Fibroblast of mammary gland (primary cell): ENCODE results near the gene LRPAP1.

Experiments used
- DNase-seq: peaks from one replicate; pipeline ENCODE4 v3.0.0-alpha.2; 2010; ENCODE audit warnings: low read depth
- H3K4me3 ChIP-seq: 2 replicates; pipeline ENCODE4 v1.5.1; 2011; ENCODE audit warnings: low read depth, mild to moderate bottlenecking, low read length, moderate library complexity; ENCODE audit not compliant: control insufficient read depth
- TF ChIP-seq, protein P1 (sequence below): conservative IDR thresholded peaks from 2 replicates; pipeline ENCODE4 v1.5.1; 2011; ENCODE audit warnings: low read depth, low read length, inconsistent platforms; ENCODE audit not compliant: control insufficient read depth, insufficient read depth

Gene LRPAP1

DNA sequence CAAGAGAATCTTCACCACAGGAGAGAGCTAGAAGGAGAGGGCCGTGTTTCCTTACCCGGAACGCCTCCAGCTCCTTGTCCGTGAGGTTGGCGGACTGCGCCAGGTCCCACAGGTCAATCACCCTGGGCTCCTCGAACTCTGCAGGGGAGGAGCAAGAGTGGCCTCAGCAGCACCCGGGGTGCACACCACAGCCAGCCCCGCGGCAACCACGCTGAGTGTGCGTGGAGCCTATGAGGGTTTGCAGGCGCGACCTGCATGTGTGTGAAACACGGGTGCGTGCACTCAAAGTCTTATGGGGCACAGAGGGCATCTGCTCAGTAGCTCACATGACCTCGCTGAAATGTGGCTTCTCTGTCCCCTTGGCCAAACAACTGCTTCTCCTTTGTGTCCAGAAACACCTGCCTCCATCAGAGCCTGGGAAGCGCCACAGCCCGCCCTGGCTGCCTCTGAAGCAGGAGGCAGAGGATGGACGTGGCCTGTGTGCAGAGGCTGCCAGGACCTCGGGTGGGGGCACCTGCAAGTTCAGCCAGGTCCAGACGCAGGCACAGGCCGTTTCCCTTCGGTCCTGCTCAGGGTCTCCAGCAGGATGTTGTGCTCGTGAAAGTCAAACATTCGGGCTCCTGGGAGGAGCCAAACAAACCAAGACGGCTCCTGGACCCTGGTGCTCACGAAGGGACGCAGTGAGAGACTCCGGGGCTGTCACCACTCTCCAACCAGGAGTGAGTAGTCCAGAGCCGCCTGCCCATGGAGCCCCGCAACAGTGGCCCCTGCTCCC is 16.0 kb downstream of the LRPAP1 start:
- TF ChIP-seq, protein P1, sequence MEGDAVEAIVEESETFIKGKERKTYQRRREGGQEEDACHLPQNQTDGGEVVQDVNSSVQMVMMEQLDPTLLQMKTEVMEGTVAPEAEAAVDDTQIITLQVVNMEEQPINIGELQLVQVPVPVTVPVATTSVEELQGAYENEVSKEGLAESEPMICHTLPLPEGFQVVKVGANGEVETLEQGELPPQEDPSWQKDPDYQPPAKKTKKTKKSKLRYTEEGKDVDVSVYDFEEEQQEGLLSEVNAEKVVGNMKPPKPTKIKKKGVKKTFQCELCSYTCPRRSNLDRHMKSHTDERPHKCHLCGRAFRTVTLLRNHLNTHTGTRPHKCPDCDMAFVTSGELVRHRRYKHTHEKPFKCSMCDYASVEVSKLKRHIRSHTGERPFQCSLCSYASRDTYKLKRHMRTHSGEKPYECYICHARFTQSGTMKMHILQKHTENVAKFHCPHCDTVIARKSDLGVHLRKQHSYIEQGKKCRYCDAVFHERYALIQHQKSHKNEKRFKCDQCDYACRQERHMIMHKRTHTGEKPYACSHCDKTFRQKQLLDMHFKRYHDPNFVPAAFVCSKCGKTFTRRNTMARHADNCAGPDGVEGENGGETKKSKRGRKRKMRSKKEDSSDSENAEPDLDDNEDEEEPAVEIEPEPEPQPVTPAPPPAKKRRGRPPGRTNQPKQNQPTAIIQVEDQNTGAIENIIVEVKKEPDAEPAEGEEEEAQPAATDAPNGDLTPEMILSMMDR = no peak
- H3K4me3 ChIP-seq = no peak overlapping the region
- no peak for DNase-seq

DNA sequence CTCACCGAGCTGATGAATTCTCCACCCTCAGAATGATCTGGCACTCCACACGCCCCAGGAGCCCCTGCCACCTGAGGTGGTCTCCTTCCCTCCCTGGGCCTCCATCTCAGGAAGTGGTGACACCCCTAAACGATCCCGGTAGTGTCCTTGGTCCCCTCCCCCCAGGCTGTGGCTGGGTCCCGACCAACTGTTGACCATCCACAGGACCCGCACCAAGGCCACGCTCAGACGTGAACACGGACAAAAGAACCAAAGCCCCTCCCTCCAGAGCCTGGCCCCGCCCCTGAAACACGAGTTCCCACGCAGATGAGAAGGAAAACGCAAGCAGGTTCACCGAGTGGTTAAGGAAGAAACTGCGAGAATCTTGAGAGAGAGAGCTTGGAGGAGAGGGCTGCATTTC is 16.6 kb downstream of the LRPAP1 start:
- TF ChIP-seq, protein P1 = no peak
- no peak for DNase-seq
- no peak overlapping the region for H3K4me3 ChIP-seq

DNA sequence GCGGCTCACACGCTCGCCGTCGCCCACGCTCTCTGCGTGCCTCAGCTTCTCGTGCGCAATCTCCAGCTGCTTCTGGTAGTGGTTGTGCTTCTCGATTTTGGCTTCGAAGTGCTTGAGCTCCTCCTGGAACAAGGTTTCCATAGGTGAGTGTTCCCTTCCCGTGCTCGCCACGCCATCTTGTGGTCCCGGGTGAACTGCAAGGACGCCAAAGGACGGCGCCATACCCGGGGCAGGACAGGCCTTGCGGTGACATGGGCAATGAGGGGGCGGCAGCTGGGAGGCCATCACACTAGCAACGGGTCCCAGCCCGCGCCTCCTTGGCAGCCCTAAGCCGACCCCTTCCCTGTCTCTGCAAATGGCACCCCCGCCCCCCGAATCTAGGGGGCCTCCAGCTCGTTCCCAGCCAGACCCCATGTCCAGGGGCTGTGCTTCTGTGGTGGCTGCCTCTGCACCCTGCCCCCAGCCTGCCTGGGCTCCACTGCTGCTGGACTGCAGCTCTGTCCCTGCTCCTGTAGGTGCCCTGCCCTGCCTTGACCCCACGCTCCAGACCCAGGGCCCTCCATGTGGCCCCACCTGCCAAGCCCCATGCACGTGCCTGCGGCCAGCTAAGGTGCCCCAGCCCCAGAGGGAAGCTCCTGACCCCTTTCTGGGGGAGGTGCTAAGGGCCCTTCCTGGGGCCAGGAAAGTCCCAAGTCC is 17.3 kb downstream of the LRPAP1 start:
- TF ChIP-seq, protein P1 = no peak
- no peak for DNase-seq
- no peak overlapping the region for H3K4me3 ChIP-seq

DNA sequence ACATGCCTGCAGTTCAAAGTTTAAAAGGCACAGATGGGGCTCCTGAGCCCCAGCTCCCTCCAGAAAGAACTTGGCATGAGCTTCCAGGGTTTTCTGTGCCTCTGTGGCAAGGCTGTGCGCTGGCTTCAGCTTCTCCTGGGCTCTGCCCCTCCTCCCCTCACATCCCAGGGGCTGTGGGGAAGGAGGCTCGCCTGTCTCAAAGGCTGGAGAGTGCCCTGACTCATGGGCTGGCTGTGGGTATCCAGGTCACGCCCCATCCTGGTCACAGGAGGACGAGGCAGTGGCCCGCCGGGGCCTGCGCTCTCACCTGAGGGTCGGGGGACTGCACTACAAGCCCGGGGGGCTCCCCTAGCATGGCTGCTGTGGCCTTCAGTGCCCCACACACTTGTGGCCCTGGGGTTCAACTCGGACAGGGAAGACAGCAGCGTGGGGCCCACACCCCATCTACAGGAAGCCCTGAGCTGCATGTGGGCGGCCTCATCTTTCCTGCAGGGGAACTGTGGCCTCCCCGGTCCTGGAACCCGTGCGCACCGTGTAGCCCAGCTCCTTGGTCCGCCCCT is 17.9 kb downstream of the LRPAP1 start:
- TF ChIP-seq, protein P1 = no peak
- no peak overlapping the region for H3K4me3 ChIP-seq
- DNase-seq = no peak

DNA sequence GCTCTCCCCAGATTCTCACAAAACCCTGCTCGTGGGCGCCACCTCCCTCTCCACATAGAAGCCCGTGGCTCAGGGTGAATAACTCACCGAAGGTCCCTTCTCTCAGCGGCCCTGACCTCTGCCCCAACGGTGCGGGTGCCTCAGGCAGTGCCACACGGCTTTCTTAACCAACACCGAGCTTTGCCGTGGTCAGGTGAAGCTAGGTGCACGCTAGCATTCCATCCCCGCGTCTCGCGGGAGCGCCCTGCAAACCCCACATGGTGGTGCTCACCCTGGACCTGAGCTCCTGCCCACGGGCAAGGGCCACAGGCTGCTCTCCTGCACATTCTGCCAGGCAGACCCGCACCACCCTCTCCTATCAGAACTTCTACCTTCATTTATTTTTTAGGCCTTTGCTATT is 18.4 kb downstream of the LRPAP1 start:
- TF ChIP-seq, protein P1 = no peak
- DNase-seq = no peak
- no peak overlapping the region for H3K4me3 ChIP-seq

DNA sequence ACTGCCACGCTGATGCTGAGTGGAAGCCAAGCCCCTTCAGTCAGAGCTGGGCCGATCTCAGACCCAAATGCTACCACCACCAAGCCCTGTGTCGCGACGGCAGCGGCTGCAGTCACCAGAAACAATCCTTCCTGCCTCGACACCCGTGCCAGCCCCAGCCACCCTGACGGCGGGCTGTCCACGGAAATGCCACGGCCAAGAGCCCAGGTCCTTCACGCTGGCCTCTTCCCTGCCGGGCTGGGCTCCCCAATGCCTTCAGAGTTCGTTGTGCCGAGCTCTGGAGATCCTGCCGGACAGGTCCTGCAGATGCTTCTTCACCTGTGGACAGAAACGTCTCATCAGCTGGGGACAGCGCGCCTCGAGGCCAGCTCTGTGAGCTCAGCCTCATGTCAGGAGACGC is 19.5 kb downstream of the LRPAP1 start:
- DNase-seq = no peak
- TF ChIP-seq, protein P1 = no peak
- H3K4me3 ChIP-seq = no peak overlapping the region
